ENCODE results near the gene THAP11. TPM values are rescaled to one million over a fixed set of nuclear protein-coding genes. Genes with fewer than 3 reads are reported as not detected.

Gene THAP11
- polyA plus RNA-seq, 2 of the 4 experiments (the other 2 are of a cell fraction): 30.9 to 33.2 TPM

- FAIRE-seq: no peak
- POLR2A ChIA-PET: no interaction called here
Observed at GRCh38 chr16:67841198-67841815, 813 bp upstream of the THAP11 start.

GRCh38 chr16:67842509-67843342, 606 bp downstream of the THAP11 start:
- ATAC-seq (peak in 1 of 2 experiments; percentile 21; a peak in 2 of 6 replicates), FAIRE-seq (no peak), DNase-seq (ENCODE audit: low read depth in 1 of 2, low spot score in 1 of 2) (peak in 1 of 2 experiments; percentile 48)
- TF ChIP-seq NPAS2 (CRISPR knock-in tag; IDR thresholded peaks at IDR 0.05; ENCODE audit: borderline replicate concordance) (no peak), JUN (IDR thresholded peaks at IDR 0.05) (peak in 1 of 2 experiments; percentile 31; a peak in 1 of 5 replicates), MAX (IDR thresholded peaks at IDR 0.05) (0 out of 2 replicates have a peak, but pooled peaks have one; percentile 29)
- no peaks in the 10 kb centered on the region for H3K9me3 ChIP-seq
- peak overlapping the region; percentile 87 for H3K4me2 ChIP-seq
- H3K27ac ChIP-seq: peak overlapping the region; percentile 97 to 98
- peaks cover 33% of the 10 kb centered on the region for H3K4me1 ChIP-seq
- CTCF ChIA-PET: interaction anchor here (1.9 to 4.1 kb wide), 2 partner anchors 27 to 86 kb away, joined by 4 to 38 read pairs; no protein-coding TSS in a partner anchor
- WGBS (ENCODE audit: missing lambda C conversion rate): 64% methylated on average over 48 of the region's 67 CpGs
- POLR2A ChIA-PET: interaction anchor here (0.7 kb wide), 1 partner anchor 36 kb away, joined by 3 read pairs; the partner anchor contains the start of gene TSNAXIP1
- peak overlapping the region; percentile 58 for H3K4me3 ChIP-seq

More at GRCh38 chr16:67841198-67841815, 813 bp upstream of the THAP11 start:
- Histone ChIP-seq H3K4me1 (peaks cover 33% of the 10 kb centered on the region), H3K27ac (peak overlapping the region; percentile 97 to 98), H3K4me3 (peak overlapping the region; percentile 58), H3K9me3 (no peaks in the 10 kb centered on the region), H3K4me2 (peak overlapping the region; percentile 87)
- ATAC-seq (peak; percentile 11 to 22; a peak in 5 of 6 replicates), DNase-seq (ENCODE audit: low read depth in 1 of 2, low spot score in 1 of 2) (no peak)
- WGBS (ENCODE audit: missing lambda C conversion rate): 49% methylated on average over 17 of the region's 17 CpGs
- CTCF ChIA-PET: interaction anchor here (0.8 to 3.3 kb wide), 7 partner anchors 11 to 42 kb away, joined by 3 to 25 read pairs (median 3); no protein-coding TSS in a partner anchor
- TF ChIP-seq RFX5 (IDR thresholded peaks at IDR 0.05) (0 out of 2 replicates have a peak, but pooled peaks have one; percentile 25), MAFK (IDR thresholded peaks at IDR 0.05; ENCODE audit: partially characterized antibody) (no peak), NR3C1 (IDR thresholded peaks at IDR 0.05) (no peak), PHF8 (IDR thresholded peaks at IDR 0.05; ENCODE audit: borderline replicate concordance, low read depth) (no peak), CHD2 (IDR thresholded peaks at IDR 0.05; ENCODE audit: low read length, partially characterized antibody) (no peak)

DNA sequence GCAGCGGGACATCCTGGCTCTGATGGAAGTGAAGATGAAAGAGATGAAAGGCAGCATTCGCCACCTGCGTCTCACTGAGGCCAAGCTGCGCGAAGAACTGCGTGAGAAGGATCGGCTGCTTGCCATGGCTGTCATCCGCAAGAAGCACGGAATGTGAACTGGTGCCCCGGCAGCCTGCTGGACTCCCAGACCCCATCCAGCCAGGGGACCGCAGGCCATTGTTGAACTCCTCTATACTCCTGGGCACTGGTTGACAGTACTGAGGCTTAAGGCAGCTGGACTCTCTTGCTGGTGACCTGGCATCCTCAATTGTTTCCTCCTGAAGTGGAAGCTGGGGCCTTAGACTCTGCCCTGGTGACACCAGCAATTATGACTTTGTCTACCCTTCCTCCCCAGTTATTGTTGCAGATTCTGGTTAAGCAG, 1.2 kb downstream of the THAP11 start:
- ChIA-PET CTCF (interaction anchor here (0.8 to 4.1 kb wide), 3 partner anchors 15 to 85 kb away, joined by 3 to 38 read pairs (median 4); no protein-coding TSS in a partner anchor), POLR2A (interaction anchor here (0.7 kb wide), 1 partner anchor 37 kb away, joined by 3 read pairs; the partner anchor contains the start of gene TSNAXIP1)
- DNase-seq (ENCODE audit: low read depth in 1 of 2, low spot score in 1 of 2): no peak
- Histone ChIP-seq H3K9me3 (no peaks in the 10 kb centered on the region), H3K4me1 (peaks cover 37% of the 10 kb centered on the region), H3K4me3 (peak overlapping the region; percentile 58), H3K27ac (peak overlapping the region in 1 of 2 experiments; percentile 97; a peak in 1 of 6 replicates), H3K4me2 (peak overlapping the region; percentile 87)
- no peak for ATAC-seq
- 97% methylated on average over 11 of the region's 11 CpGs for WGBS (ENCODE audit: missing lambda C conversion rate)
- no peak for TF ChIP-seq POLR2A (IDR thresholded peaks at IDR 0.05; ENCODE audit: low read length)
- no peak for TF ChIP-seq HES2 (IDR thresholded peaks at IDR 0.05)
- TF ChIP-seq CHD4 (IDR thresholded peaks at IDR 0.05; ENCODE audit: borderline replicate concordance): no peak
- TF ChIP-seq SMC3 (IDR thresholded peaks at IDR 0.05): no peak
- TF ChIP-seq ZC3H11A (IDR thresholded peaks at IDR 0.05): no peak
- FAIRE-seq: no peak

GRCh38 chr16:67844497-67844896, 2.4 kb downstream of the THAP11 start:
- DNase-seq (ENCODE audit: low read depth in 1 of 2, low spot score in 1 of 2): no peak
- no peaks in the 10 kb centered on the region for H3K9me3 ChIP-seq
- ATAC-seq: no peak
- ChIA-PET POLR2A (no interaction called here), CTCF (interaction anchor here (1.1 to 4.1 kb wide), 4 partner anchors 23 to 84 kb away, joined by 3 to 38 read pairs (median 4); no protein-coding TSS in a partner anchor)
- no peak for FAIRE-seq
- no peak overlapping the region for H3K27ac ChIP-seq
- H3K4me3 ChIP-seq: no peak overlapping the region
- peak overlapping the region; percentile 87 for H3K4me2 ChIP-seq
- WGBS (ENCODE audit: missing lambda C conversion rate): 90% methylated on average over 4 of the region's 4 CpGs
- H3K4me1 ChIP-seq: peaks cover 40% of the 10 kb centered on the region
- TF ChIP-seq CEBPB (IDR thresholded peaks at IDR 0.05) (no peak), ESRRA (IDR thresholded peaks at IDR 0.05; ENCODE audit: borderline replicate concordance, low read length) (no peak), RCOR1 (IDR thresholded peaks at IDR 0.05; ENCODE audit: low read depth, low read length) (no peak), HMGXB4 (CRISPR knock-in tag; IDR thresholded peaks at IDR 0.05; ENCODE audit: borderline replicate concordance) (no peak), KDM1A (IDR thresholded peaks at IDR 0.05; ENCODE audit: low read depth) (no peak), MAZ (IDR thresholded peaks at IDR 0.05; ENCODE audit: borderline replicate concordance, low read depth, low read length) (no peak), CHD2 (IDR thresholded peaks at IDR 0.05; ENCODE audit: low read length, partially characterized antibody) (no peak)
- TF ChIP-seq, protein P1, sequence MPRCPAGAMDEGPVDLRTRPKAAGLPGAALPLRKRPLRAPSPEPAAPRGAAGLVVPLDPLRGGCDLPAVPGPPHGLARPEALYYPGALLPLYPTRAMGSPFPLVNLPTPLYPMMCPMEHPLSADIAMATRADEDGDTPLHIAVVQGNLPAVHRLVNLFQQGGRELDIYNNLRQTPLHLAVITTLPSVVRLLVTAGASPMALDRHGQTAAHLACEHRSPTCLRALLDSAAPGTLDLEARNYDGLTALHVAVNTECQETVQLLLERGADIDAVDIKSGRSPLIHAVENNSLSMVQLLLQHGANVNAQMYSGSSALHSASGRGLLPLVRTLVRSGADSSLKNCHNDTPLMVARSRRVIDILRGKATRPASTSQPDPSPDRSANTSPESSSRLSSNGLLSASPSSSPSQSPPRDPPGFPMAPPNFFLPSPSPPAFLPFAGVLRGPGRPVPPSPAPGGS (IDR thresholded peaks at IDR 0.05): no peak

All from A549 (cell line).